Mesendoderm (in vitro differentiated cells): ENCODE results near the gene MDC1.
A peak's percentile ranks its signal among the peaks of the same experiment; 100 is the strongest.
"Not testable (repeated sequence)": the region's sequence is repeated elsewhere in the genome, so short reads cannot be mapped to it uniquely, and the experiment has no call there.

ENCODE experiments used
- DNase-seq: peaks from one replicate; pipeline ENCODE4 v3.0.0; 2013
- H2AK5ac ChIP-seq: 2 replicates; pipeline ENCODE4 v1.6.1; 2013; ENCODE audit warnings: low read length, inconsistent platforms
- H2BK120ac ChIP-seq: 2 replicates; pipeline ENCODE4 v1.6.1; 2013; ENCODE audit warnings: low read depth, mild to moderate bottlenecking, low read length, moderate library complexity, mixed read lengths
- H2BK15ac ChIP-seq: replicated peaks from 2 replicates; pipeline ENCODE4 v1.6.1; 2013; ENCODE audit warnings: low read depth, mild to moderate bottlenecking, moderate library complexity
- H2BK5ac ChIP-seq: 2 replicates; pipeline ENCODE4 v1.6.1; 2013; ENCODE audit warnings: low read length, inconsistent platforms
- H3K18ac ChIP-seq: 2 replicates; pipeline ENCODE4 v1.6.1; 2013; ENCODE audit warnings: mild to moderate bottlenecking, low read length, mixed read lengths
- H3K23ac ChIP-seq: one replicate; pipeline ENCODE4 v1.6.1; 2013; ENCODE audit warnings: low read length
- H3K27ac ChIP-seq: 2 replicates; pipeline ENCODE4 v1.5.1; 2013; ENCODE audit warnings: low read depth, mild to moderate bottlenecking, inconsistent platforms, low read length, moderate library complexity
- H3K27me3 ChIP-seq: 2 replicates; pipeline ENCODE4 v1.6.1; 2013; ENCODE audit warnings: low read length, control low read depth, mild to moderate bottlenecking, inconsistent platforms; ENCODE audit not compliant: insufficient read depth, poor library complexity
- H3K36me3 ChIP-seq: 2 replicates; pipeline ENCODE4 v1.6.1; 2013; ENCODE audit warnings: low read length, inconsistent platforms; ENCODE audit not compliant: control insufficient read depth, insufficient read depth
- H3K4ac ChIP-seq: one replicate; pipeline ENCODE4 v1.6.1; 2013; ENCODE audit warnings: low read depth, mild to moderate bottlenecking, low read length, moderate library complexity
- H3K4me1 ChIP-seq: 2 replicates; pipeline ENCODE4 v1.6.1; 2013; ENCODE audit warnings: low read depth, low read length, inconsistent platforms; ENCODE audit not compliant: control insufficient read depth
- H3K4me2 ChIP-seq: 2 replicates; pipeline ENCODE4 v1.6.1; 2013; ENCODE audit warnings: low read length
- H3K4me3 ChIP-seq: 2 replicates; pipeline ENCODE4 v1.5.1; 2013; ENCODE audit warnings: mild to moderate bottlenecking, low read length
- H3K56ac ChIP-seq: one replicate; pipeline ENCODE4 v1.6.1; 2013; ENCODE audit warnings: low read length
- H3K79me1 ChIP-seq: 2 replicates; pipeline ENCODE4 v1.6.1; 2013; ENCODE audit warnings: low read length, inconsistent platforms
- H3K79me2 ChIP-seq: 2 replicates; pipeline ENCODE4 v1.6.1; 2013; ENCODE audit warnings: mild to moderate bottlenecking, low read length; ENCODE audit not compliant: control insufficient read depth, insufficient read depth
- H3K9ac ChIP-seq: 2 replicates; pipeline ENCODE4 v1.6.1; 2013; ENCODE audit warnings: low read length, inconsistent platforms
- H4K5ac ChIP-seq: one replicate; pipeline ENCODE4 v1.6.1; 2013; ENCODE audit warnings: low read length
- H4K8ac ChIP-seq: one replicate; pipeline ENCODE4 v1.6.1; 2013; ENCODE audit warnings: low read depth, mild to moderate bottlenecking, control low read depth, low read length, moderate library complexity
- WGBS: extraction: QIAGEN DNeasy Blood & Tissue Kit; methylation state at CpG from one replicate; pipeline ENCODE4 v1.1.7; 2013; ENCODE audit warnings: low lambda C conversion rate, missing lambda C conversion rate; ENCODE audit not compliant: insufficient coverage; ENCODE audit errors: extremely low coverage; 5-methylcytosine and 5-hydroxymethylcytosine counted together

The MDC1 gene

GRCh38 chr6:30719356-30719755 is 2.3 kb upstream of the MDC1 start:
- Histone ChIP-seq H3K4ac (peak overlapping the region; percentile 96), H4K5ac (peak overlapping the region; percentile 36), H4K8ac (no peak overlapping the region), H3K9ac (peak overlapping the region; percentile 94), H3K27ac (peak overlapping the region; percentile 93), H3K4me1 (peaks cover 2% of the 10 kb centered on the region), H3K36me3 (peaks cover 15% of the 10 kb centered on the region), H3K18ac (peak overlapping the region; percentile 72), H3K4me3 (peak overlapping the region; percentile 46), H3K79me1 (peaks cover 4% of the 10 kb centered on the region), H3K23ac (no peak overlapping the region), H2BK5ac (peak overlapping the region; percentile 44), H2BK120ac (peak overlapping the region; percentile 63), H3K4me2 (peak overlapping the region; percentile 89), H3K56ac (peak overlapping the region; percentile 94), H2BK15ac (no peak overlapping the region), H3K79me2 (peaks cover 41% of the 10 kb centered on the region), H2AK5ac (peak overlapping the region; percentile 72), H3K27me3 (no peaks in the 10 kb centered on the region)
- no CpG with 5 or more reads among the region's 8 CpGs for WGBS
- DNase-seq = no peak

- H2BK120ac ChIP-seq, H3K23ac ChIP-seq, H3K27me3 ChIP-seq, H2BK15ac ChIP-seq, H4K8ac ChIP-seq, H3K79me1 ChIP-seq, H3K36me3 ChIP-seq, H3K4me1 ChIP-seq, H2AK5ac ChIP-seq, DNase-seq, H4K5ac ChIP-seq: not testable (repeated sequence)
- WGBS = no CpG with 5 or more reads among the region's 37 CpGs
- Histone ChIP-seq H3K18ac (peak overlapping the region; percentile 36), H3K4me2 (peak overlapping the region; percentile 25), H3K56ac (peak overlapping the region; percentile 78), H3K79me2 (peaks cover 31% of the 10 kb centered on the region), H3K27ac (peak overlapping the region; percentile 75), H2BK5ac (peak overlapping the region; percentile 1), H3K4me3 (peak overlapping the region; percentile 50), H3K4ac (peak overlapping the region; percentile 81), H3K9ac (peak overlapping the region; percentile 70)
Measured at GRCh38 chr6:30717845-30718720, 1.0 kb upstream of the MDC1 start.

GRCh38 chr6:30716879-30717128 is 277 bp downstream of the MDC1 start:
- Histone ChIP-seq H3K79me1 (peaks cover 4% of the 10 kb centered on the region), H3K56ac (peak overlapping the region; percentile 89), H4K8ac (no peak overlapping the region), H3K18ac (peak overlapping the region; percentile 72), H3K27ac (peak overlapping the region; percentile 33), H2BK120ac (no peak overlapping the region), H3K23ac (peak overlapping the region; percentile 32), H3K9ac (peak overlapping the region; percentile 78), H2BK15ac (no peak overlapping the region), H2AK5ac (peak overlapping the region; percentile 92), H2BK5ac (peak overlapping the region; percentile 21), H3K4ac (peak overlapping the region; percentile 72), H3K4me3 (peak overlapping the region; percentile 65), H3K4me1 (peaks cover 2% of the 10 kb centered on the region), H3K4me2 (peak overlapping the region; percentile 67), H3K79me2 (peaks cover 18% of the 10 kb centered on the region), H3K27me3 (no peaks in the 10 kb centered on the region), H3K36me3 (peaks cover 9% of the 10 kb centered on the region), H4K5ac (no peak overlapping the region)
- no CpG with 5 or more reads among the region's 8 CpGs for WGBS
- DNase-seq = no peak

- Histone ChIP-seq H3K36me3 (peaks cover 9% of the 10 kb centered on the region), H4K5ac (no peak overlapping the region), H3K18ac (no peak overlapping the region), H3K4me1 (peaks cover 2% of the 10 kb centered on the region), H3K27me3 (no peaks in the 10 kb centered on the region), H3K4me3 (no peak overlapping the region), H3K56ac (no peak overlapping the region), H3K4ac (no peak overlapping the region), H3K9ac (no peak overlapping the region), H3K79me1 (peaks cover 4% of the 10 kb centered on the region), H3K4me2 (no peak overlapping the region), H2BK15ac (no peak overlapping the region), H2BK120ac (no peak overlapping the region), H3K79me2 (peaks cover 4% of the 10 kb centered on the region), H2BK5ac (no peak overlapping the region), H3K27ac (no peak overlapping the region), H3K23ac (no peak overlapping the region), H2AK5ac (no peak overlapping the region), H4K8ac (no peak overlapping the region)
- DNase-seq = no peak
- no CpG with 5 or more reads among the region's 1 CpG for WGBS
Measured at GRCh38 chr6:30714263-30714662, 2.8 kb downstream of the MDC1 start.

- no peak overlapping the region for H3K23ac ChIP-seq
- no peak overlapping the region for H3K9ac ChIP-seq
- no peak overlapping the region for H4K5ac ChIP-seq
- H3K79me2 ChIP-seq = peaks cover 4% of the 10 kb centered on the region
- H2BK15ac ChIP-seq = no peak overlapping the region
- H4K8ac ChIP-seq = no peak overlapping the region
- no peak overlapping the region for H3K27ac ChIP-seq
- no peak overlapping the region for H3K18ac ChIP-seq
- H3K36me3 ChIP-seq = peaks cover 9% of the 10 kb centered on the region
- no peak overlapping the region for H3K4ac ChIP-seq
- peaks cover 4% of the 10 kb centered on the region for H3K79me1 ChIP-seq
- no peak for DNase-seq
- no peak overlapping the region for H2AK5ac ChIP-seq
- no peak overlapping the region for H3K4me3 ChIP-seq
- H3K4me1 ChIP-seq = peaks cover 2% of the 10 kb centered on the region
- H2BK120ac ChIP-seq = no peak overlapping the region
- no CpG with 5 or more reads among the region's 7 CpGs for whole genome bisulfite sequencing
- H2BK5ac ChIP-seq = no peak overlapping the region
- H3K27me3 ChIP-seq = no peaks in the 10 kb centered on the region
- no peak overlapping the region for H3K4me2 ChIP-seq
- no peak overlapping the region for H3K56ac ChIP-seq
Measured at GRCh38 chr6:30712441-30712945, 4.6 kb downstream of the MDC1 start.
